A673 (cell line): ENCODE measurements around the gene ICAM3. TPM values are rescaled to one million over a fixed set of nuclear protein-coding genes. Genes with fewer than 3 reads are reported as not detected.

Experiments
- BruUV-seq: library from RNA; stranded (reverse); fragments of 400-500 nt; replicated peaks from 2 replicates; lab custom pipeline; 2021; lab: Mats Ljungman, UMichigan
- CTCF ChIA-PET: fragments of 300-600 bp; sonication (Branson Sonifier 250); formaldehyde crosslinking; loops from one replicate; lab custom pipeline; 2022; ENCODE audit warnings: antibody characterized with exemption; lab: Charles Lee
- POLR2A ChIA-PET: fragments of 300-600 bp; sonication (Branson Sonifier 250); formaldehyde crosslinking; loops from one replicate; lab custom pipeline; 2022; ENCODE audit warnings: antibody characterized with exemption; ENCODE audit not compliant: low non-redundant PET; lab: Charles Lee
- DNase-seq: peaks from one replicate; pipeline ENCODE4 v3.0.0-alpha.2; 2015; ENCODE audit warnings: low spot score
- H3K27ac ChIP-seq: fragments of 200-600 bp; sonication (generic); 2 replicates; pipeline ENCODE4 v1.5.1; 2016; ENCODE audit warnings: mixed run types, low read depth, mild to moderate bottlenecking, mixed read lengths, antibody characterized with exemption, low read length; ENCODE audit not compliant: poor library complexity, severe bottlenecking
- H3K27me3 ChIP-seq: fragments of 200-600 bp; sonication (generic); replicated peaks from 2 replicates; pipeline ENCODE4 v1.6.1; 2017; ENCODE audit warnings: mixed run types, low read depth, mild to moderate bottlenecking, mixed read lengths, antibody characterized with exemption, low read length; ENCODE audit not compliant: insufficient read depth, poor library complexity
- H3K36me3 ChIP-seq: fragments of 200-600 bp; sonication (generic); 2 replicates; pipeline ENCODE4 v1.6.1; 2016; ENCODE audit warnings: mixed run types, mild to moderate bottlenecking, mixed read lengths, antibody characterized with exemption, low read length; ENCODE audit not compliant: insufficient read depth, poor library complexity, severe bottlenecking
- H3K4me1 ChIP-seq: fragments of 200-600 bp; sonication (generic); 2 replicates; pipeline ENCODE4 v1.6.1; 2017; ENCODE audit warnings: mixed run types, mild to moderate bottlenecking, mixed read lengths, antibody characterized with exemption, low read length; ENCODE audit not compliant: insufficient read depth, poor library complexity, severe bottlenecking
- H3K4me3 ChIP-seq: fragments of 200-600 bp; sonication (generic); 2 replicates; pipeline ENCODE4 v1.5.1; 2016; ENCODE audit warnings: low read depth, mixed run types, mild to moderate bottlenecking, mixed read lengths, low read length; ENCODE audit not compliant: poor library complexity, severe bottlenecking
- H3K9me3 ChIP-seq: fragments of 200-600 bp; sonication (generic); 2 replicates; pipeline ENCODE4 v1.6.1; 2016; ENCODE audit warnings: mixed run types, low read depth, mild to moderate bottlenecking, mixed read lengths, antibody characterized with exemption, low read length; ENCODE audit not compliant: poor library complexity, severe bottlenecking
- EZH2 ChIP-seq: fragments of 200-600 bp; sonication (generic); IDR thresholded peaks from 2 replicates; pipeline ENCODE4 v1.6.1; 2017; ENCODE audit warnings: borderline replicate concordance, low read depth, mild to moderate bottlenecking, mixed read lengths, antibody characterized with exemption, low read length; ENCODE audit not compliant: poor library complexity, severe bottlenecking
- intact Hi-C: fragments of 100-400 bp; cut with micrococcal nuclease; formaldehyde crosslinking; loops from one replicate; pipeline ENCODE4 v1.10.0; 2022; ENCODE audit not compliant: unreplicated experiment
- total RNA-seq: library from RNA; stranded (reverse); gene quantifications from 2 replicates; pipeline ENCODE4 v1.2.3, GENCODE V29; 2021
- TF ChIP-seq, protein P1 (sequence below): fragments of 300-800, 200-600 bp; sonication (generic); conservative IDR thresholded peaks from 2 replicates; pipeline ENCODE4 v1.5.1; 2017; ENCODE audit warnings: low read depth, mild to moderate bottlenecking, antibody characterized with exemption, low read length, moderate library complexity, mixed read lengths

Gene ICAM3
- total RNA-seq, 1 experiment from 2014 or later: 3.2 TPM

DNA sequence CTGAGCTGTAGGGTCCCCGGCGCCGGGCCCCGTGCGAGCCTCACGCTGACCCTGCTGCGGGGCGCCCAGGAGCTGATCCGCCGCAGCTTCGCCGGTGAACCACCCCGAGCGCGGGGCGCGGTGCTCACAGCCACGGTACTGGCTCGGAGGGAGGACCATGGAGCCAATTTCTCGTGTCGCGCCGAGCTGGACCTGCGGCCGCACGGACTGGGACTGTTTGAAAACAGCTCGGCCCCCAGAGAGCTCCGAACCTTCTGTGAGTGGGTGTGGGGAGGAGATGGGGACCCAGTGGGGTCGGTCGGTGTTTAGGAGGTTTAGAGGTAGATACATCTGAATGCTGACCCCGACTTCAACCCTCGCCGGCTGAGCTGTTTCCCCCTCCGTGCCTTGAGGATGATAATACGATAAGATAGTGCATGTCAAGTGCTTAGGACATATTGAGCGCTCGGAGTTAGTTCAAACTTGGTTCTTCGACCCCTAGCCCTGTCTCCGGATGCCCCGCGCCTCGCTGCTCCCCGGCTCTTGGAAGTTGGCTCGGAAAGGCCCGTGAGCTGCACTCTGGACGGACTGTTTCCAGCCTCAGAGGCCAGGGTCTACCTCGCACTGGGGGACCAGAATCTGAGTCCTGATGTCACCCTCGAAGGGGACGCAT is 47.7 kb downstream of the ICAM3 start:
- TF ChIP-seq EZH2: no peak
- TF ChIP-seq, protein P1, sequence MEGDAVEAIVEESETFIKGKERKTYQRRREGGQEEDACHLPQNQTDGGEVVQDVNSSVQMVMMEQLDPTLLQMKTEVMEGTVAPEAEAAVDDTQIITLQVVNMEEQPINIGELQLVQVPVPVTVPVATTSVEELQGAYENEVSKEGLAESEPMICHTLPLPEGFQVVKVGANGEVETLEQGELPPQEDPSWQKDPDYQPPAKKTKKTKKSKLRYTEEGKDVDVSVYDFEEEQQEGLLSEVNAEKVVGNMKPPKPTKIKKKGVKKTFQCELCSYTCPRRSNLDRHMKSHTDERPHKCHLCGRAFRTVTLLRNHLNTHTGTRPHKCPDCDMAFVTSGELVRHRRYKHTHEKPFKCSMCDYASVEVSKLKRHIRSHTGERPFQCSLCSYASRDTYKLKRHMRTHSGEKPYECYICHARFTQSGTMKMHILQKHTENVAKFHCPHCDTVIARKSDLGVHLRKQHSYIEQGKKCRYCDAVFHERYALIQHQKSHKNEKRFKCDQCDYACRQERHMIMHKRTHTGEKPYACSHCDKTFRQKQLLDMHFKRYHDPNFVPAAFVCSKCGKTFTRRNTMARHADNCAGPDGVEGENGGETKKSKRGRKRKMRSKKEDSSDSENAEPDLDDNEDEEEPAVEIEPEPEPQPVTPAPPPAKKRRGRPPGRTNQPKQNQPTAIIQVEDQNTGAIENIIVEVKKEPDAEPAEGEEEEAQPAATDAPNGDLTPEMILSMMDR: no peak
- peak overlapping the region; percentile 47 for H3K4me3 ChIP-seq
- no peaks in the 10 kb centered on the region for H3K9me3 ChIP-seq
- H3K27ac ChIP-seq: no peak overlapping the region
- no peaks in the 10 kb centered on the region for H3K36me3 ChIP-seq
- H3K27me3 ChIP-seq: peaks cover 38% of the 10 kb centered on the region
- ChIA-PET POLR2A (interaction anchor here (0.6 kb wide), 1 partner anchor 85 kb away, joined by 4 read pairs; no protein-coding TSS in a partner anchor), CTCF (interaction anchor here (3.1 kb wide), 1 partner anchor 22 kb away, joined by 15 read pairs; no protein-coding TSS in a partner anchor)
- no TSS peak for BruUV-seq
- DNase-seq: no peak
- intact Hi-C loops: no loop called here
- peaks cover 55% of the 10 kb centered on the region for H3K4me1 ChIP-seq

GRCh38 chr19:10290876-10291553 is 48.4 kb downstream of the ICAM3 start:
- BruUV-seq: no TSS peak
- ChIA-PET POLR2A (interaction anchor here (0.6 kb wide), 1 partner anchor 85 kb away, joined by 4 read pairs; no protein-coding TSS in a partner anchor), CTCF (interaction anchor here (1.6 to 3.1 kb wide), 2 partner anchors 22 to 32 kb away, joined by 6 to 15 read pairs; no protein-coding TSS in a partner anchor)
- intact Hi-C loops: no loop called here
- Histone ChIP-seq H3K9me3 (no peaks in the 10 kb centered on the region), H3K27ac (no peak overlapping the region), H3K4me3 (peak overlapping the region; percentile 47), H3K27me3 (peaks cover 36% of the 10 kb centered on the region), H3K36me3 (no peaks in the 10 kb centered on the region), H3K4me1 (peaks cover 61% of the 10 kb centered on the region)
- peak; percentile 66 for DNase-seq
- no peak for TF ChIP-seq EZH2

GRCh38 chr19:10290357-10290875 is 49.0 kb downstream of the ICAM3 start:
- intact Hi-C loops: no loop called here

More at GRCh38 chr19:10290357-10290875, 49.0 kb downstream of the ICAM3 start:
- BruUV-seq: no TSS peak
- no peaks in the 10 kb centered on the region for H3K9me3 ChIP-seq
- ChIA-PET CTCF (interaction anchor here (0.6 to 3.1 kb wide), 3 partner anchors 21 to 89 kb away, joined by 5 to 15 read pairs (median 6); no protein-coding TSS in a partner anchor), POLR2A (no interaction called here)
- H3K4me1 ChIP-seq: peaks cover 60% of the 10 kb centered on the region
- peak; percentile 41 for DNase-seq
- peaks cover 30% of the 10 kb centered on the region for H3K27me3 ChIP-seq
- TF ChIP-seq, protein P1: no peak
- TF ChIP-seq EZH2: no peak
- H3K27ac ChIP-seq: peak overlapping the region; percentile 15
- no peaks in the 10 kb centered on the region for H3K36me3 ChIP-seq
- H3K4me3 ChIP-seq: peak overlapping the region; percentile 47
